CD4-positive, alpha-beta T cell treated with Interleukin-2 at 100 ng/mL for 4 hours (primary cell): Measurements from ENCODE around the gene FAF1.
"Not testable (repeated sequence)": the region's sequence is repeated elsewhere in the genome, so short reads cannot be mapped to it uniquely, and the experiment has no call there.

Experiments
- DNase-seq: peaks from one replicate; pipeline ENCODE4 v3.0.0-alpha.2; 2020; ENCODE audit warnings: low spot score

The FAF1 gene

GRCh38 chr1:50959913-50960844, at the start of gene FAF1:
Gene FAF1 (minus strand): TSS chr1:50960267. CDS start chr1:50959811, 456 bp downstream.
- peak; percentile 98 for DNase-seq

DNA sequence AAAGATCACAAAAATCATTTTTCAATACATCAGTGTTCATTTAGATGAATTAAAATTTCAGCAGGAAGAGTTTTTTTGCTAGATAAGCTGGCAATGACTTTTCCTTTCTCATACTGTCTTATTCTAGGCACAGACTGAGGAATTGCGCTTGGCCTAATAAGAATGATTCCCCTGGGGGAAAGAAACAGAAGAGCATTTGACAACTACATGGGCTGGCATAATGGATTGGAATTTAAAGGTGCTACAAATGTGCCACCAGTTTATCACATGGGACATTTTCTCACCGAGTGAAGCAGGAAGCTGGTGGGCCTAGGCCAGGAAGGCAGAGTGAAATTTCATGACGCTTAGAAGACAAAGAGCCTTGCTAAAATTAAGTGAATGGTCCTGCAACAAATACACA, 49.3 kb upstream of the FAF1 start:
- no peak for DNase-seq

DNA sequence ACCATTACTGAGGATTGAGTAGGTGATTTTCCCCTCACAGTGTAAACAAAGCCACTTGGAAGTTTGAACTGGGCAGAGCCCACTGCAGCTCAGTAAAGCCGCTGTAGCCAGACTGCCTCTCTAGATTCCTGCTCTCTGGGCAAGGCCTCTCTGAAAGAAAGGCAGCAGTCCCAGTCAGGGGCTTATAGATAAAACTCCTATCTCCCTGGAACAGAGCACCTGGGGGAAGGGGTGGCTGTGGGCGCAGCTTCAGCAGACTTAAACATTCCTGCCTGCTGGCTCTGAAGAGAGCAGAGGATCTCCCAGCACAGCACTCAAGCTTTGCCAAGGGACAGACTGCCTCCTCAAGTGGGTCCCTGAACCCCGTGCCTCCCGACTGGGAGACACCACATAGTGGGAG, 45.5 kb upstream of the FAF1 start:
- not testable (repeated sequence) for DNase-seq

DNA sequence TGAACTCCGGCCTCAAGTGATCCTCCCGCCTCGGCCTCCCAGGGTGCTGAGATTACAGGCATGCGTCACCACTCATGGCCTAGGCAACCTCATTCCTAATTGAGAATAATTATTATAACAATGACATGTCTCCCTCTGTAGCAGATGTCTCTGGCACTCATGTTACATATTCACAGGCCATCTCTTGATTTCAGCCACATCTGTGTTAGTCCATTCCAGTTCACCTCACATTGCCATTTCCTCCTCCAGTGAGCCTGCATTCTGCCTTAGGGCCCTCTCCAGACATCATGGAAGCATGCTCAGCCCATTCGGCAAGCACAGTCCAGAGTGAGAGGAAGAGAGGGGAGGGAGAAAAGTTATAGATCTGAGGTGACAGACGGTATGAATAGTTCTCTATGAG, 42.4 kb upstream of the FAF1 start:
- DNase-seq, result no peak

GRCh38 chr1:51000651-51001050, 40.6 kb upstream of the FAF1 start:
- no peak for DNase-seq

DNA sequence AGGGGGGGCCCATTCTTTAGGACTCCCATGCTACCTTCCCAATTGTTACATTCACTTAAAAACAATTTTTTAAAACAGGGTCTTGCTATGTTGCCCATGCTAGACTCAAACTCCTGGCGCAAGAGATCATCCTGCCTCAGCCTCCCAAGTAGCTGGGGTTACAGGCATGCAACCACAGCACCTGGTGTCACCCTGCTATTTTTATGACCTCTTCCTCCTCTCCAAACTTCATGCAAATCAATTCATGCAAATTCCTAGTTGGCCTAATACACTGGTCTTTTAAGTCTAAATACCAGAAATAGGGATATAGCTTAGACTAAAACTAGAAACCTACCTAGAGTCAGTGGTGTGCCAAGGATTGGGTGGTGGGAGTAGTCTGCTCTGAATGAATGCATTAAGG, 40.1 kb upstream of the FAF1 start:
- DNase-seq, result no peak

DNA sequence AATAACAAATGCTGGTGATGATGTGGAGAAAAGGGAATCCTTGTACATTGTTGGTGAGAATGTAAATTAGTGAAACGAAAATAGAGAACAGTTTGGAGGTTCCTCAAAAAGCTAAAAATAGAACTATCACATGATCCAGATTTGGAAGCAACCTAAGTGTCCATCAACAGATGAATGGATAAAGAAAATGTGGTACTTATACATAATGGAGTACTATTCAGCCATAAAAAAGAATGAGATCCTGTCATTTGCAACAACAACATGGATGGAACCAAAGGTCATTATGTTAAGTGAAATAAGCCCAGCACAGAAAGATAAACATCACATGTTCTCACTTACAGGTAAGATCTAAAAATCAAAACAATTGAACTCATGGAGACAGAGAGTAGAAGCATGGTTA, 39.3 kb upstream of the FAF1 start:
- DNase-seq, result not testable (repeated sequence)

DNA sequence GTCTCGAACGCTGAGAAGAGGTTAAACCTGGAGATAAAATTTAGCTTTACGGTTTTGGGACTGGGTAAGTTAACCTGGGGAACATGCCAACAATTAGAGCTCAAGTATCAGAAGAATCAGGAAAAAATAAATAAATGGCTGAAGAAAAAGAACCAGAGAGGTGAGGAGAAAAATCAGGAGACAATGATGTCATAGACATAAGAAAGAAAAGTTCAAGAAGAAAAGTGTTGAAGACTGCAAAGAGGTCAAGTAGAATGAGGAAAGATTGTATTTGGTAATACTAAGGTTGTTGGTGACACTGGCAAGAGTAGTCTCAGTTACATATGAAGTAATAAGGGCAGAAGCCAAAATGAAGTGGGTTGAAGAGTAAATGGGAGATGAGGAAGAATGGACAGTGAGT, 36.0 kb upstream of the FAF1 start:
- DNase-seq, result no peak

- DNase-seq, result no peak
Measured at GRCh38 chr1:50995651-50996050, 35.6 kb upstream of the FAF1 start.

DNA sequence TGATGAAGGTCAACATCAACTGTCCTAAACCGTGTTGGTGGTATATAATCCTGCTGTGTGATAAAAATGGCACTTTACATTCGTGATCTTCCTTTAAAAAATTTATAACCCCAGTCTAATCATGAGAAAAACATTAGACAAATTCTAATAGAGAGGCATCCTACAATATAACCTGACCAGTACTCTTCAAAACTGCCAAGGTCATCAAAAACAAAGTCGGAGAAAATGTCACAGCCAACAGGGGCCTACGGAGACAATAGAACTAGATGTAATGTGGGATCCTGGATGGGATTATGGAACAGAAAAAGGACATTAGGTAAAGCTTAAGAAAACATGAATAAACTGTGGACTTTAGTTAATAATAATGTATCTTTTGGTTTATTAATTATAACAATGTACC, 34.9 kb upstream of the FAF1 start:
- DNase-seq, result no peak

- DNase-seq, result no peak
Measured at GRCh38 chr1:50993645-50994044, 33.6 kb upstream of the FAF1 start.

DNA sequence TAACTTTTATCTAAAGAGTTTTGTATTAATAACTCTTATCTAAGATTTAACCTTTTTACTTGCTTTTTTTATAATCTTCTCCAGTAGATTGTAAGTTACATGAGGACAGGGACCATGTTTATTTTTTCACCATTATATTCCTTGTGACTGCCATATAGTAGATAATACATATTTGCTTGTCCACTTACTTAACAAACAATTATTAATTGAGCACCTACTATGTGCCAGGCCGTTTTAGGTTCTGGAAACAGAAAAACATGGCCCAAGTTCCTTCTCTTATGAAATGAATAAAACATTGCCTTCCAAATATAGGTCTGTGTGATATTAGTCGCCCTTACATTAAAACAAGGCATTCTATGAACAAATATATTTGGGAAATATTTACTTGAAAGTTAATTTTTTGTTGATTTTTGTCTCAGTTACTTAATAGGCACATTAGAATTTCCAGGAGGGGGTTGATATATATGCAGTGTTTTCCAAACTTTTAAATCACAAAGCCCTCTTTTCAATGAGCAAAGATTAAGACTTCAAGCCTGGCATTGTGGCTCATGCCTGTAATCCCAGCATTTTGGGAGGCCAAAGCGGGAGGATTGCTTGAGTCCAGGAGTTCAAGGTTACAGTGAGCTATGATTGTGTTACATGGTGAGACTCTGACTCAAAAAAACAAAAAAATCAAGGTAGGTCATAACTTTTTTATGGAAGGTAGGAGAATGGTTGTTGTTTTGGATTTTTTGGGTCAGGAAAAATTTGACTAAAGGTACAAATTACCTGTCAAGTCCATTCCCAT, 32.7 kb upstream of the FAF1 start:
- no peak for DNase-seq

DNA sequence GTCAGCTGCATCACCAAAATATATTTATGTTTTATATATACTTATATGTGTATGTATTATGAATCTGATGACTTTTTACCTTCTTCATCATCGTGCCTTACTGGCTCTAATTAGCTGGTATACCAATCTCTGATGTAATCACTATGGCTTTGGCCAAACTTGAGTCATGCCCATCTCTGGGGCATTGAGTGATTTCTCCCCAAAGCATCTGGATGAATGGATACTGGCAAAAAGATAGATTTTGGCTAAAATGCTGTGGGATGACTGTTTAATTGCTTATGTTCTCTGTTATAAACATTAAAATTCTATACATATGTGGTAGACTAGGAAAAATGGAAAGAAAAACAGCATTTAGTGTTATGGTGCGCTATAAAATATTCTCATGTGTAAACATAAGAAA, 29.6 kb upstream of the FAF1 start:
- DNase-seq, result no peak

DNA sequence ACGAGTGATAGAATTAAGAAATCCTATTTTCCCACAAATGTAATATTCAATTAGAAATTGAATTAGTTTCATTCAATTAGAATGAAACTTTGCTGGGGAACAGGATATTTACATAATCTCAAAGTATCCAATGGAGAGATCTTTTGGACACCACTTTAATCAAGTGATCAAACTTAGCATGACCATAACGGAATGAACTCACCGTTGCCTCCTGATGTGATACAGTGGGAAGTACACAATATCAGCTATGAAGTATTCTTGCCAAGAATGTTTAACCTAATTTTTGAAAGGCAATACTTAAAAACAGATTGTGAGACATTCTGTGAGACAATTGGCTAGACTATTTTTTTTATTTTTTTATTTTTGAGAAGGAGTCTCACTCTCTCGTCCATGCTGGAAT, 26.6 kb upstream of the FAF1 start:
- DNase-seq, result no peak

GRCh38 chr1:50985094-50985493, 25.0 kb upstream of the FAF1 start:
- DNase-seq, result no peak

DNA sequence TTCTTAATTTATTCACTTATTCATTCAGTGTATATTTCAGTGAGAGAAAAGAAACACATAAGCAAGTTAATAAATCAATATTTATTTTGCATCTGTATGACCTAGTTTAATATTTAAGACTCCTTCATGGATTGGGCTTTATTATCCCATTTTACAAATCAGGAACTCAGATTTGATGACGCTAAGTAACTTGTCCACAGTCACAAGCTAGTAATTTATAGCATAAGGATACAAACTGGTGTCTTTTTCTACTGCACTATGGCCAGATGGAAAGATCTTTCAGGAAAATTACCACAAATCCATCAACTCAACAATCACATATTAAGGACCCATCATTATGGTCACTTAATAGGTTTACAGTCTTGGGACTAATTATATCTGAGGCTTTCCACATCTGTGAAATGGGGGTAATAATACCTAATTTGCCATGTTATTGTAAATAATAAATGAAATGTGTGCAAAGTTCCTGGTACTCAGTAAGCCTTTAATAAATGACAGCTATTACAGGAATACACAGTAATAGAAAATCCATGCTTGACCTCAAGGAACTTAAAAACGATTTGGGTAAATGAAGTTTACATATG, 23.2 kb upstream of the FAF1 start:
- DNase-seq, result no peak

DNA sequence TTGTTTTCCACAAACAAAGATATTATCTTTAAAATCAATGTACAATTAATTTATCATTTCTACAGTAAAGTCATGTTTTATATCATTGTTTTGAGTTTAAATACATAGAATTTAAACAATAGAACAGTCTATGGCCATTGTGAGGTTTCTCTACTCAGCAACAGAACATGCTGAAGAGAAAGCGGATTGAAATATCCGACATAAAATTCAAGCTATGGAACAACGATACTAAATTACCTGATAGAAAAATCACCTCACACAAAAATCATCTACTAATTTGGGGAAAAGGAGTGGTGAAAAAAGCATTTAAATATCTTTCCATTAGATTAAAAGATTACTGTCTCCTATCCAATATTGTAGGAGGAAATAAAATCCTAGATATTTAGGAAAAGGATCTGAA, 22.5 kb upstream of the FAF1 start:
- DNase-seq, result no peak

GRCh38 chr1:50981741-50982140, 21.7 kb upstream of the FAF1 start:
- DNase-seq, result no peak

- DNase-seq, result no peak
Measured at GRCh38 chr1:50980505-50980904, 20.4 kb upstream of the FAF1 start.

GRCh38 chr1:50979937-50980336, 19.9 kb upstream of the FAF1 start:
- DNase-seq, result no peak

- DNase-seq, result no peak
Measured at GRCh38 chr1:50978852-50979781, 19.1 kb upstream of the FAF1 start.
